ENCODE results near the gene NCK1. TPM values are rescaled to one million over a fixed set of nuclear protein-coding genes. Genes with fewer than 3 reads are reported as not detected.
A peak's percentile ranks its signal among the peaks of the same experiment; 100 is the strongest.

Gene NCK1
- total and polyA plus RNA-seq, 10 donors, result 12.5 to 54.7 (median 46.0) TPM

DNA sequence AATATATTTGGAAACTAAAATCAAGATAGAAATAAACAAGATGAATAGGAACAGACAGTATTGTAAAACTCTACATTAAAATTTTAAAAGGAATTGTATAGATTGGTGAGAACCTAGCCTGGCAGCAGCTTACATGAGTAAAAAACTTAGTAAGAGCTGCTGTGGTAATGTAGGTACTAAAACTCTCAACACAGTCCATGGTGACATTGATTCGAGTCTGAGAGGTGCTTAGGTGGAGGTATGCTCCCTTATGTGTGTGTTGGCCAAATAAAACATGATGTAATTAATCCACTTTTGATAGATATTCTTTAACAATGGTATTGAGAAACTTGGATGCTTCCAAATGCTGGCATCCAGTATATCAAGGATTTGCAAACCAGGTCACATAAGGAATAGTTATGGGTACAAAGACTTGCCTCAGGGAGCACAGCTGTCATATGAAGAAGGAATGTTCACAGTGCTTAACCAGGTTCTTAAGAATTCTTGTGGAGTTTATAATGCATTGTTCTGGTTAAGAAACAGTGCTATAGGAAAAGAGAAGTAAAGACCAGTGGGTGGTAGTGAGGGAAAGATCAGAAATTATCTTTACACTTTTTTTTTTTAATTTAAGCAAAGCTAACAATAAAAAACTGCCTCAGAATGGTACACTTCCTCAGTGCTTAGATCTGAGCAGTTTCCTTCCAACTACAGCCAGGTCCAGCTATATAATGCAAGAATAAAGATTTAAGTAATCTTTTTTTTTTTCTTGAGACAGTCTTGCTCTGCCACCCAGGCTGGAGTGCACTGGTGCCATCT is 71.2 kb downstream of the NCK1 start:
- Histone ChIP-seq H3K4me1 (peaks cover 4 to 83% (median 51%) of the 10 kb centered on the region in 6 donors), H3K4me3 (no peak overlapping the region), H3K27ac (peak overlapping the region in 4 of 8 donors; percentile 6 to 53 (median 32)), H3K36me3 (peaks cover 0 to 40% (median 7%) of the 10 kb centered on the region in 6 donors), H3K27me3 (replicated peaks in 1 of 7) (no peaks in the 10 kb centered on the region), H3K9me3 (peaks cover 0 to 11% (median 2%) of the 10 kb centered on the region in 8 donors)
- no peak for DNase-seq
- 77 to 94% (median 88%) methylated on average over 1 of the region's 1 CpG for WGBS, 5 donors
- TF ChIP-seq POLR2AphosphoS5 (IDR thresholded peaks at IDR 0.05), result no peak
- intact Hi-C loops (cut with DNase I; ENCODE audit: low total_unique reads), result no loop called here

DNA sequence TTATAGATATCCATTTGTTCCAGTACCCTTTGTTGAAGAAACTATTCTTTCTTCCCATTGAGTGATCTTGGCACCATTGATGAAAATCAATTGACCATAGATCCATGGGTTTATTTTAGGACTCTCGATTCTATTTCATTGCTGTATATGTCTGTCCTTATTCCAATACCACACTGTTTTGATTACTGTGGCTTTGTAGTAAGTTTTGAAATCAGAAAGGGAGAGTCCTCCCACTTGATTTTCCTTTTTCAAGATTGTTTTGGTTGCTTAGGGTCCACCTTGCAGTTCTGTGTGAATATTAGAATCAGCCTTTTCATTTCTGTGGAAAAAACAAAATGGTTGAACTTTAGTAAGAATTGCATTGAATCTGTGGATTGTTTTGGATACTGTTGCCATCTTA is 75.2 kb downstream of the NCK1 start:
- Histone ChIP-seq H3K9me3 (peaks cover 0 to 11% (median 2%) of the 10 kb centered on the region in 8 donors), H3K4me1 (peaks cover 9 to 83% (median 53%) of the 10 kb centered on the region in 6 donors), H3K27me3 (replicated peaks in 1 of 7) (no peaks in the 10 kb centered on the region), H3K4me3 (no peak overlapping the region), H3K36me3 (peaks cover 0 to 24% (median 5%) of the 10 kb centered on the region in 6 donors), H3K27ac (no peak overlapping the region)
- 91 to 100% (median 97%) methylated on average over 1 of the region's 1 CpG for WGBS, 5 donors
- TF ChIP-seq POLR2A (IDR thresholded peaks at IDR 0.05) (no peak), POLR2AphosphoS5 (IDR thresholded peaks at IDR 0.05) (no peak)
- TF ChIP-seq, protein P1, sequence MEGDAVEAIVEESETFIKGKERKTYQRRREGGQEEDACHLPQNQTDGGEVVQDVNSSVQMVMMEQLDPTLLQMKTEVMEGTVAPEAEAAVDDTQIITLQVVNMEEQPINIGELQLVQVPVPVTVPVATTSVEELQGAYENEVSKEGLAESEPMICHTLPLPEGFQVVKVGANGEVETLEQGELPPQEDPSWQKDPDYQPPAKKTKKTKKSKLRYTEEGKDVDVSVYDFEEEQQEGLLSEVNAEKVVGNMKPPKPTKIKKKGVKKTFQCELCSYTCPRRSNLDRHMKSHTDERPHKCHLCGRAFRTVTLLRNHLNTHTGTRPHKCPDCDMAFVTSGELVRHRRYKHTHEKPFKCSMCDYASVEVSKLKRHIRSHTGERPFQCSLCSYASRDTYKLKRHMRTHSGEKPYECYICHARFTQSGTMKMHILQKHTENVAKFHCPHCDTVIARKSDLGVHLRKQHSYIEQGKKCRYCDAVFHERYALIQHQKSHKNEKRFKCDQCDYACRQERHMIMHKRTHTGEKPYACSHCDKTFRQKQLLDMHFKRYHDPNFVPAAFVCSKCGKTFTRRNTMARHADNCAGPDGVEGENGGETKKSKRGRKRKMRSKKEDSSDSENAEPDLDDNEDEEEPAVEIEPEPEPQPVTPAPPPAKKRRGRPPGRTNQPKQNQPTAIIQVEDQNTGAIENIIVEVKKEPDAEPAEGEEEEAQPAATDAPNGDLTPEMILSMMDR (IDR thresholded peaks at IDR 0.05 in 8 of 11, conservative IDR thresholded peaks at IDR 0.05 in 3 of 11), result no peak
- no peak for DNase-seq
- intact Hi-C loops (cut with DNase I; ENCODE audit: low total_unique reads), result no loop called here

DNA sequence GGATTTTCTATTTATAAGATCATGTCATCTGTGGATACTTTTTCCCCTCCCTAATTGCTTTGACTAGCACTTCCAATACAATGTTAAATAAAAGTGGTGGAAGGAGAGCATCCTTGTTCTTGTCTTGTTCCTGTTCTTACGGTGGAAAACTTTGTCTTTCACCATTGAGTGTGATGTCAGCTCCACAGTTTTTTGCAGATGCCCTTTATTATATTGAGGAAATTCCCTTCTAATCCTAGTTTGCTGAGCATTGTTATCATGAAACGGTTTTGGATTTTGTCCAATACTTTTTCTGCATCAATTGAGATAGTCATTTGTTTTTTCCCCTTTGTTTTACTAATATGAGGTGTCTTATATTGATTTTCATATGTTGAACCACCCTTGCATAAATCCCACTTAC is 75.8 kb downstream of the NCK1 start:
- Histone ChIP-seq H3K4me1 (peaks cover 9 to 83% (median 51%) of the 10 kb centered on the region in 6 donors), H3K9me3 (peaks cover 0 to 11% (median 2%) of the 10 kb centered on the region in 8 donors), H3K27ac (no peak overlapping the region), H3K36me3 (peaks cover 0 to 24% (median 5%) of the 10 kb centered on the region in 6 donors), H3K4me3 (no peak overlapping the region), H3K27me3 (replicated peaks in 1 of 7) (no peaks in the 10 kb centered on the region)
- DNase-seq, result no peak
- TF ChIP-seq, protein P1 (IDR thresholded peaks at IDR 0.05 in 8 of 11, conservative IDR thresholded peaks at IDR 0.05 in 3 of 11), result no peak
- TF ChIP-seq POLR2A (IDR thresholded peaks at IDR 0.05) (no peak), POLR2AphosphoS5 (IDR thresholded peaks at IDR 0.05) (no peak)
- intact Hi-C loops (cut with DNase I; ENCODE audit: low total_unique reads), result no loop called here
- WGBS, 5 donors, result 37 to 65% (median 50%) methylated on average over 2 of the region's 2 CpGs

DNA sequence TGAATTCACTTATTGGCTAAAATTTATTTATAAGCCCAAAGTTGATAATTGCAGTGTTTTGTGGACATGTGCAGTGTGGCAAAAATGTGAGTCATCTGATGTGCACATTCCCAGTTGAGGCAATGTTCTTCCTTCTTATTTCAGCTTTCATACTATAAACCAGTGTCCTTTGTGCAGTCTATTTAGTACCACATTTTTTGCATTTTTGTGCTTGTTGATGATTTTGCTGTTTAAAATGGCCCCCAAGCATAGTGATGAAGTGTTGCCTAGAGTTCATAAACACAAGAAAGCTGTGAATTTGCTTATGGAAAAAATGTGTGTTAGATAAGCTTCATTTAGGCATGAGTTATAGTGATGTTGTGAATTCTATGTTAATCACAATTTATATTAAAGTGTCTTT is 76.3 kb downstream of the NCK1 start:
- Histone ChIP-seq H3K27me3 (replicated peaks in 1 of 7) (no peaks in the 10 kb centered on the region), H3K27ac (peak overlapping the region in 1 of 8 donors; percentile 22), H3K4me3 (no peak overlapping the region), H3K36me3 (peaks cover 0 to 24% (median 5%) of the 10 kb centered on the region in 6 donors), H3K9me3 (peaks cover 0 to 11% (median 2%) of the 10 kb centered on the region in 8 donors), H3K4me1 (peaks cover 9 to 83% (median 51%) of the 10 kb centered on the region in 6 donors)
- DNase-seq, result no peak
- intact Hi-C loops (cut with DNase I; ENCODE audit: low total_unique reads), result no loop called here
- TF ChIP-seq POLR2AphosphoS5 (IDR thresholded peaks at IDR 0.05), result no peak
- TF ChIP-seq, protein P1 (IDR thresholded peaks at IDR 0.05 in 8 of 11, conservative IDR thresholded peaks at IDR 0.05 in 3 of 11), result no peak

Measured in spleen (tissue), 11 donors.